H1 (cell line): Measurements from ENCODE around the gene ZNF175. TPM values are rescaled to one million over a fixed set of nuclear protein-coding genes. Genes with fewer than 3 reads are reported as not detected.

ENCODE experiments used
- CTCF ChIA-PET: fragments of 300-600 bp; sonication (Branson Sonifier 250); formaldehyde crosslinking; loops from one replicate; lab custom pipeline; 2021; ENCODE audit not compliant: partially characterized antibody; lab: Charles Lee
- POLR2A ChIA-PET: fragments of 300-600 bp; sonication (Branson Sonifier 250); formaldehyde crosslinking; loops from one replicate; lab custom pipeline; 2021; ENCODE audit warnings: inconsistent platforms; ENCODE audit not compliant: partially characterized antibody; lab: Charles Lee
- DNase-seq, 2 experiments: peaks; one replicate each; pipeline versions ENCODE4 v3.0.0 to v3.0.0-alpha.2; 2010 to 2022; ENCODE audit warnings: low spot score in 2 of 2, low read depth in 1 of 2, mixed read lengths in 1 of 2
- FAIRE-seq: peaks from 2 replicates; lab custom pipeline; 2011; peaks lifted over from hg19 to GRCh38; lab: Jason Lieb, UNC
- H2AFZ ChIP-seq: 2 replicates; pipeline ENCODE4 v1.8.1; 2012; ENCODE audit warnings: low read length, inconsistent platforms
- H2AK5ac ChIP-seq: 2 replicates; pipeline ENCODE4 v1.6.1; 2013; ENCODE audit warnings: low read depth, low read length
- H2BK120ac ChIP-seq: replicated peaks from 2 replicates; pipeline ENCODE3; 2013; ENCODE audit warnings: low read depth, low read length, inconsistent platforms
- H2BK12ac ChIP-seq: 2 replicates; pipeline ENCODE4 v1.6.1; 2013; ENCODE audit warnings: low read depth, low read length
- H2BK15ac ChIP-seq: 2 replicates; pipeline ENCODE4 v1.6.1; 2013; ENCODE audit warnings: low read length
- H2BK20ac ChIP-seq: 2 replicates; pipeline ENCODE4 v1.6.1; 2013; ENCODE audit warnings: low read length
- H2BK5ac ChIP-seq: 2 replicates; pipeline ENCODE4 v1.6.1; 2013; ENCODE audit warnings: low read depth, low read length
- H3K14ac ChIP-seq: 2 replicates; pipeline ENCODE4 v1.6.1; 2013; ENCODE audit warnings: inconsistent platforms; ENCODE audit not compliant: insufficient read length
- H3K18ac ChIP-seq: 2 replicates; pipeline ENCODE4 v1.6.1; 2013; ENCODE audit warnings: low read length; ENCODE audit errors: extremely low read depth
- H3K23ac ChIP-seq: 2 replicates; pipeline ENCODE4 v1.6.1; 2013; ENCODE audit warnings: inconsistent platforms; ENCODE audit not compliant: insufficient read length
- H3K23me2 ChIP-seq: 2 replicates; pipeline ENCODE4 v1.6.1; 2013; ENCODE audit warnings: low read depth, low read length
- H3K27ac ChIP-seq: 2 replicates; pipeline ENCODE4 v1.6.1; 2011; ENCODE audit warnings: low read depth, low read length, inconsistent platforms
- H3K27me3 ChIP-seq, 4 experiments: replicated peaks in 1 of 4; 1 replicate in 1 of 4; 2 replicates in 3 of 4; pipeline versions ENCODE4 v1.6.1 to v1.8.1; 2011 to 2013; ENCODE audit warnings: low read length in 3 of 4, mild to moderate bottlenecking in 3 of 4, inconsistent platforms in 2 of 4, mixed read lengths in 2 of 4, moderate library complexity in 1 of 4; ENCODE audit not compliant: control insufficient read depth in 3 of 4, insufficient read depth in 3 of 4; ENCODE audit errors: extremely low read depth in 1 of 4
- H3K36me3 ChIP-seq, 4 experiments: 2 replicates each; pipeline versions ENCODE4 v1.6.1 to v1.8.1; 2011 to 2013; ENCODE audit warnings: mild to moderate bottlenecking in 4 of 4, low read length in 3 of 4, moderate library complexity in 2 of 4, control low read depth in 1 of 4, inconsistent platforms in 1 of 4; ENCODE audit not compliant: insufficient read depth in 4 of 4, control insufficient read depth in 2 of 4
- H3K4ac ChIP-seq: replicated peaks from 2 replicates; pipeline ENCODE3; 2013; ENCODE audit warnings: low read length, low read depth, mixed read lengths, inconsistent platforms; ENCODE audit not compliant: insufficient read length
- H3K4me1 ChIP-seq, 4 experiments: replicated peaks in 1 of 4; 1 replicate in 1 of 4; 2 replicates in 3 of 4; pipeline versions ENCODE4 v1.6.1 to v1.8.1; 2011 to 2013; ENCODE audit warnings: low read length in 3 of 4, inconsistent platforms in 2 of 4, mixed read lengths in 1 of 4; ENCODE audit not compliant: insufficient read depth in 4 of 4, control insufficient read depth in 3 of 4
- H3K4me2 ChIP-seq, 2 experiments: 2 replicates each; pipeline versions ENCODE4 v1.6.1 to v1.8.1; 2011 to 2013; ENCODE audit warnings: low read depth in 2 of 2, low read length in 2 of 2, control low read depth in 1 of 2, inconsistent platforms in 1 of 2, mild to moderate bottlenecking in 1 of 2; ENCODE audit not compliant: insufficient read depth in 1 of 2
- H3K4me3 ChIP-seq, 4 experiments: fragments of 200-600, 300-600 bp in 1 of 4; sonication (generic), shearing (Covaris generic), sonication (Bioruptor Twin) in 1 of 4; 2 replicates each; pipeline versions ENCODE4 v1.5.1 to v1.8.1; 2011 to 2016; ENCODE audit warnings: low read length in 4 of 4, low read depth in 3 of 4, control low read depth in 2 of 4, inconsistent platforms in 2 of 4, mild to moderate bottlenecking in 2 of 4, mixed read lengths in 1 of 4, moderate library complexity in 1 of 4; ENCODE audit not compliant: insufficient read depth in 2 of 4; ENCODE audit errors: extremely low read depth in 1 of 4
- H3K56ac ChIP-seq: replicated peaks from 2 replicates; pipeline ENCODE3; 2013; ENCODE audit warnings: low read depth, mild to moderate bottlenecking, mixed read lengths, low read length, inconsistent platforms; ENCODE audit not compliant: insufficient read length
- H3K79me1 ChIP-seq: 2 replicates; pipeline ENCODE4 v1.6.1; 2013; ENCODE audit warnings: low read depth, low read length, control low read depth
- H3K79me2 ChIP-seq, 2 experiments: 2 replicates each; pipeline versions ENCODE4 v1.6.1 to v1.8.1; 2012 to 2013; ENCODE audit warnings: low read length in 2 of 2, mild to moderate bottlenecking in 2 of 2, inconsistent platforms in 1 of 2; ENCODE audit not compliant: insufficient read depth in 2 of 2, control insufficient read depth in 1 of 2
- H3K9ac ChIP-seq, 4 experiments: replicated peaks in 1 of 4; 1 replicate in 1 of 4; 2 replicates in 3 of 4; pipeline versions ENCODE4 v1.6.1 to v1.8.1; 2011 to 2013; ENCODE audit warnings: low read depth in 3 of 4, low read length in 3 of 4, control low read depth in 2 of 4, mild to moderate bottlenecking in 2 of 4, moderate library complexity in 2 of 4, inconsistent platforms in 1 of 4; ENCODE audit errors: extremely low read depth in 1 of 4
- H3K9me3 ChIP-seq, 2 experiments: 2 replicates each; pipeline versions ENCODE4 v1.6.1 to v1.8.1; 2012 to 2013; ENCODE audit warnings: mild to moderate bottlenecking in 2 of 2, moderate library complexity in 2 of 2, control low read depth in 1 of 2, inconsistent platforms in 1 of 2, low read depth in 1 of 2, low read length in 1 of 2, mixed read lengths in 1 of 2; ENCODE audit not compliant: insufficient read depth in 2 of 2
- H4K20me1 ChIP-seq, 2 experiments: replicated peaks in 1 of 2; 2 replicates each; pipeline versions ENCODE3 to v1.8.1; 2011 to 2013; ENCODE audit warnings: inconsistent platforms in 2 of 2, low read length in 2 of 2, mild to moderate bottlenecking in 1 of 2; ENCODE audit not compliant: insufficient read depth in 2 of 2, control insufficient read depth in 1 of 2
- H4K5ac ChIP-seq: 2 replicates; pipeline ENCODE4 v1.6.1; 2013; ENCODE audit warnings: low read length, low read depth, mixed read lengths, inconsistent platforms; ENCODE audit not compliant: insufficient read length
- H4K8ac ChIP-seq: 2 replicates; pipeline ENCODE4 v1.8.0; 2013; ENCODE audit warnings: mild to moderate bottlenecking, moderate library complexity, low read length, inconsistent platforms; ENCODE audit not compliant: insufficient read depth; ENCODE audit errors: extremely low read depth
- H4K91ac ChIP-seq: replicated peaks from 2 replicates; pipeline ENCODE3; 2013; ENCODE audit warnings: low read length, mixed read lengths, inconsistent platforms; ENCODE audit not compliant: insufficient read length
- JUND ChIP-seq: IDR thresholded peaks from 2 replicates; pipeline ENCODE4 v1.6.1; 2011; ENCODE audit warnings: mild to moderate bottlenecking, improper control_type of control experiment, low read length
- WGBS, 2 experiments: shearing (Covaris generic) in 1 of 2; methylation state at CpG; one replicate each; pipeline versions ENCODE4 v1.1.6 to v1.1.7; 2013 to 2015; ENCODE audit warnings: low lambda C conversion rate in 2 of 2, mixed read lengths in 2 of 2, inconsistent platforms in 1 of 2, low coverage in 1 of 2, missing lambda C conversion rate in 1 of 2; ENCODE audit not compliant: insufficient replicate concordance in 2 of 2, insufficient coverage in 1 of 2, insufficient read length in 1 of 2; ENCODE audit errors: extremely low coverage in 1 of 2, missing lambda C conversion rate in 1 of 2; 5-methylcytosine and 5-hydroxymethylcytosine counted together
- polyA plus RNA-seq, 7 experiments: library from polyadenylated mRNA; depleted of rRNA in 3 of 7; stranded (reverse) in 5 of 7; unstranded in 2 of 7; fragments of >200 nt in 5 of 7; fragments of 200-250 nt in 2 of 7; gene quantifications; 1 replicate in 5 of 7; 2 replicates in 1 of 7; 4 replicates in 1 of 7; pipeline versions ENCODE4 v1.2.1 to v1.2.3, GENCODE V29; 2011 to 2013; ENCODE audit warnings: missing spikeins in 2 of 7, mixed read lengths in 2 of 7
- total RNA-seq: library from RNA; stranded (reverse); fragmentation: NEBNext Ultra II Directional; extraction: Animal tissue kit (Norgen Biotek cat#: 25700); gene quantifications from 2 replicates; pipeline ENCODE4 v1.2.1, GENCODE V29; 2021

The ZNF175 gene
- total and polyA plus RNA-seq, 2 of the 8 experiments (the other 6 are each of a cell fraction or from before 2014, with no cell fraction given) = 1.7 to 11.1 TPM

GRCh38 chr19:51552608-51552995 is 18.5 kb upstream of the ZNF175 start:
- Histone ChIP-seq H2BK120ac (no peak overlapping the region), H3K4me1 (no peaks in the 10 kb centered on the region), H4K91ac (no peak overlapping the region), H3K9ac (no peak overlapping the region), H2AFZ (no peak overlapping the region), H3K79me2 (no peaks in the 10 kb centered on the region), H2BK20ac (no peak overlapping the region), H3K4ac (no peak overlapping the region), H2BK15ac (no peak overlapping the region), H2BK12ac (no peak overlapping the region), H3K23me2 (peaks cover 5% of the 10 kb centered on the region; the same call in 1 of the 2 replicates), H2BK5ac (no peak overlapping the region), H3K36me3 (no peaks in the 10 kb centered on the region), H3K4me3 (no peak overlapping the region), H3K23ac (no peak overlapping the region), H4K8ac (no peak overlapping the region), H3K4me2 (peak overlapping the region in 1 of 2 experiments; percentile 55; a peak in 1 of 4 replicates), H2AK5ac (no peak overlapping the region), H3K18ac (no peak overlapping the region), H3K56ac (no peak overlapping the region), H4K20me1 (no peaks in the 10 kb centered on the region), H3K27me3 (no peaks in the 10 kb centered on the region), H3K14ac (no peak overlapping the region), H4K5ac (no peak overlapping the region)
- POLR2A ChIA-PET = no interaction called here
- DNase-seq (no peak), FAIRE-seq (no peak)
- 33% methylated on average over 1 of the region's 1 CpG; no CpG with 5 or more reads in 1 of the 2 experiments for WGBS, 2 experiments
- CTCF ChIA-PET = interaction anchor here (1.4 kb wide), 1 partner anchor 38 kb away, joined by 4 read pairs; no protein-coding TSS in a partner anchor
- no peak for TF ChIP-seq JUND
- TF ChIP-seq, all 59 proteins: peak for 0
- H3K9me3 ChIP-seq = peaks cover 10 to 22% of the 10 kb centered on the region in 2 experiments; a peak in 3 of 4 replicates
- no peak overlapping the region for H3K27ac ChIP-seq
- H3K79me1 ChIP-seq = no peaks in the 10 kb centered on the region
